ENCODE results near the gene HSPA9. TPM values are rescaled to one million over a fixed set of nuclear protein-coding genes. Genes with fewer than 3 reads are reported as not detected.

Gene HSPA9
- total and polyA plus RNA-seq, 2 of the 13 experiments (the other 11 are each of a cell fraction or from before 2014, with no cell fraction given) = 165 to 478 TPM

GRCh38 chr5:138543730-138544104 is 31.5 kb downstream of the HSPA9 start:
- no peak for DNase-seq (ENCODE audit: low spot score)
- Histone ChIP-seq H3K9me3 (ENCODE audit: low read length) (no peaks in the 10 kb centered on the region), H3K9ac (ENCODE audit: insufficient read depth, low read depth, low read length) (peak overlapping the region; percentile 98), H3K36me3 (replicated peaks in 1 of 2; ENCODE audit: control insufficient read depth in 1 of 2, insufficient read depth in 2 of 2, low read length in 2 of 2) (no peaks in the 10 kb centered on the region; a peak in 1 of 5 replicates), H3K27me3 (ENCODE audit: control insufficient read depth in 1 of 2, insufficient read depth in 2 of 2, low read length in 2 of 2) (no peaks in the 10 kb centered on the region; a peak in 1 of 5 replicates), H3K4me3 (replicated peaks in 1 of 3; ENCODE audit: insufficient read depth in 1 of 3, low read depth in 2 of 3, low read length in 3 of 3) (peak overlapping the region; percentile 91 to 95 (median 92)), H3K4me1 (ENCODE audit: insufficient read depth, low read length) (peaks cover 70% of the 10 kb centered on the region), H2AFZ (ENCODE audit: low read length) (no peak overlapping the region), H3K4me2 (ENCODE audit: low read depth, low read length) (peak overlapping the region; percentile 96), H4K20me1 (ENCODE audit: insufficient read depth, low read length) (peaks cover 26% of the 10 kb centered on the region), H3K27ac (ENCODE audit: extremely low read length, insufficient read depth, low read length) (peak overlapping the region; percentile 98), H3K79me2 (ENCODE audit: insufficient read depth, low read length) (peaks cover 93% of the 10 kb centered on the region)
- TSS peak; percentile 89 for BruUV-seq (replicated peaks)
- in situ Hi-C loops (cut with HindIII; ENCODE audit: extremely low pct_ligation_motif_present, low pct_unique_long_range_greater_than_20kb) (loop anchor here (5.0 kb wide), 1 partner anchor 81 kb away; no protein-coding TSS in a partner anchor), intact Hi-C loops (cut with micrococcal nuclease; ENCODE audit: unreplicated experiment) (loop anchor here (2.0 to 10.0 kb wide), 3 partner anchors 36 to 209 kb away; partner anchors contain the start of genes CDC25C, EGR1 and FAM53C)
- POLR2A ChIA-PET = interaction anchor here (0.7 to 4.1 kb wide), 20 partner anchors 9 to 841 kb away, joined by 3 to 33 read pairs (median 7); partner anchors contain the start of genes EGR1, FAM53C, HSPA9 and SIL1
- CTCF ChIA-PET (ENCODE audit: low intra/inter-chr PET ratio, low total read pairs) = no interaction called here
- peak; percentile 71 for ATAC-seq
- no peak for FAIRE-seq
- WGBS (ENCODE audit: low lambda C conversion rate) = 3% methylated on average over 5 of the region's 12 CpGs
- TF ChIP-seq ZNF235 (CRISPR knock-in tag; IDR thresholded peaks at IDR 0.05; ENCODE audit: borderline replicate concordance) (no peak), ZSCAN25 (CRISPR knock-in tag; IDR thresholded peaks at IDR 0.05) (no peak), CENPT (CRISPR knock-in tag; IDR thresholded peaks at IDR 0.05; ENCODE audit: low read depth) (no peak), AKNA (CRISPR knock-in tag; IDR thresholded peaks at IDR 0.05; ENCODE audit: borderline replicate concordance) (no peak), ZNF44 (CRISPR knock-in tag; IDR thresholded peaks at IDR 0.05) (no peak), ARID3A (IDR thresholded peaks at IDR 0.05; ENCODE audit: low read depth, low read length) (0 out of 2 replicates have a peak, but pooled peaks have one; percentile 22), HMGXB4 (CRISPR knock-in tag; IDR thresholded peaks at IDR 0.05; ENCODE audit: borderline replicate concordance in 1 of 2, low read depth in 1 of 2) (0 out of 4 replicates have a peak, but pooled peaks of 1 of the 2 experiments have one; percentile 7), ZKSCAN1 (IDR thresholded peaks at IDR 0.05; ENCODE audit: low read length) (no peak), ZNF546 (CRISPR knock-in tag; conservative IDR thresholded peaks at IDR 0.05) (0 out of 2 replicates have a peak, but pooled peaks have one; percentile 40), TEAD2 (CRISPR knock-in tag; IDR thresholded peaks at IDR 0.05) (no peak), MTF2 (CRISPR knock-in tag; IDR thresholded peaks at IDR 0.05; ENCODE audit: borderline replicate concordance) (no peak), ZNF883 (CRISPR knock-in tag; IDR thresholded peaks at IDR 0.05; ENCODE audit: not compliant biosample characterization) (no peak), ZNF563 (CRISPR knock-in tag; IDR thresholded peaks at IDR 0.05) (no peak), ZNF691 (CRISPR knock-in tag; IDR thresholded peaks at IDR 0.05; ENCODE audit: borderline replicate concordance, low read depth) (no peak), ZNF264 (CRISPR knock-in tag; IDR thresholded peaks at IDR 0.05) (no peak)
